ENCODE measurements around the gene MRPL51.

Gene MRPL51

GRCh38 chr12:6466184-6466573 lies 26.9 kb downstream of the MRPL51 start:
- TF ChIP-seq CTCF (IDR thresholded peaks at IDR 0.05) (no peak), ZFX (IDR thresholded peaks at IDR 0.05; ENCODE audit: borderline replicate concordance) (no peak)

DNA sequence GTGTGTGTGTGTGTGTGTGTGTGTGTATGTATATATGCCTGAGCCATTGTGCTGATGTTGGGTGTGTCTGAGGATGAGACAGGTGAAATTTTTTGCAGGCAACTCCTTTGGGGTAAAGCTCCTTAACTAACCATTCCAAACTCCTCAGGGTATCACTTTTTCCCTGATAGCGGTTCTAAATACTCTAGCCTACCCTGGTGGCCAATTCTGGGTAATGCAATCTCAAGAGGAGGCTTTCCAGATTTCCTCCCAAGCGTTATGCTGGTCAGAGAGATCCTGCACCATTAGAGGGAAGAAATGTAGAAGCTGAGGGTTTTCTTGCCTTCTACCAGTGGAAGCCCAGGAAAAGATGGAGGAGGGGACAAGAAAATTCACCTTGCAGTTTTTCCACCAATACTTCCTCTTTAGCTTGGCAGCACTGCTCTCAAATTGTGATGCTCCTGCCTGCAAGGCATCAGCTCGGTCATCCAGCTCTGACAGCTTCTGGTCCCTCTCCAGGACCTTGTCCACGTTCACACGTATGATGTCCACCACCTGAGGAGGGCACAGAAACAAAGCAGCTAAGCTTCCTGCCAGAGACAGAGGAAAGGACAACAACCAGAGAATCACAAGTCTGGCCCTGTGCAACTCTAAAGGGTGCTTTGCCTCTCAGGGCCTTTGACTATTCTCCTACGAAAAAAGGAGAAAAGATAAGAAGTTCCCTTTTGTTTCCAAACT lies 27.4 kb downstream of the MRPL51 start:
- TF ChIP-seq ZFX (IDR thresholded peaks at IDR 0.05; ENCODE audit: borderline replicate concordance) (no peak), CTCF (IDR thresholded peaks at IDR 0.05) (peak; percentile 92)
- H3K27ac ChIP-seq = no peak overlapping the region

More at GRCh38 chr12:6466184-6466573, 26.9 kb downstream of the MRPL51 start:
- H3K27ac ChIP-seq = no peak overlapping the region

- no peak overlapping the region for H3K27ac ChIP-seq
- no peak for TF ChIP-seq CTCF (IDR thresholded peaks at IDR 0.05)
Measured at GRCh38 chr12:6464531-6464930, 28.5 kb downstream of the MRPL51 start.

DNA sequence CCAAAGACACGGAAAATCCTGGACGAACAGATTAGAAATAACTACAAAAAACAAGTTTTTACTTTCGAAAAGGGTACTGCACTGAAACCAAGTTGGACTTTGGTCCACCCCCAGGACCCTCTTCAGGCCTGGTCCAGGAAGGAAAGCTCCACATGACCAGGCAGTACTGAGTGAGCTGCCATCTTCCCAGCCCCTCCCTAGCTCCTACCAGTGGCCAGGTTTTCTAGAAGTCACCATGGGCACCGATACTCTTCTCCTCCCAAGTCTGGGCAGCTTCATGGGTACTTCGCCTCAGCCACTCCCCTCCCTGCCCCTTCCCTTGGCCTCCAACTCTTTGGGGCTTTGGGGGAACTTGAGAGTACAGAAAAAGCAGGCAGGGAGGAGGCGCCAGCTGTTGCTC lies 29.2 kb downstream of the MRPL51 start:
- peak overlapping the region; percentile 12; the same call in 1 of the 2 replicates for H3K27ac ChIP-seq
- TF ChIP-seq ZFX (IDR thresholded peaks at IDR 0.05; ENCODE audit: borderline replicate concordance) (no peak), CTCF (IDR thresholded peaks at IDR 0.05) (no peak)

DNA sequence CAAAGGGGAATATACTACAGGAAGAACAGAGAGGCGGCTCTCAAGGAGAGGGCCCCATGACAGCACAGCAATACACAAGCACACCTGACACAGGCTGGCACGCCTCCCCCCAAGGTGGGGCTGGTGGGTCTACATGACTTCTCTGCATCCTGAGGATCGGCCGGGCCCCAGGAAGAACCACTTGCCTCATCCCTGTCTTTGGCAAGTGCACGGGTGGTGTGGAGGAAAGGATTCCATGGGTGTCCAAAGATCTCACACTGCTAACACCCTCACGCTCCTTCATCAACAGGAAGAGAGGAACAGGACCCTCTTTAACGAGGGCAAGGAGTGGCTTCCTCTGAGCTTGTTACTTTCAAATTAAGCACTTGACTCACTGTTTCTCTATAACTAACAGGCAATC lies 29.8 kb downstream of the MRPL51 start:
- peak overlapping the region; percentile 12; the same call in 1 of the 2 replicates for H3K27ac ChIP-seq
- TF ChIP-seq CTCF (IDR thresholded peaks at IDR 0.05) (no peak), ZFX (IDR thresholded peaks at IDR 0.05; ENCODE audit: borderline replicate concordance) (no peak)

DNA sequence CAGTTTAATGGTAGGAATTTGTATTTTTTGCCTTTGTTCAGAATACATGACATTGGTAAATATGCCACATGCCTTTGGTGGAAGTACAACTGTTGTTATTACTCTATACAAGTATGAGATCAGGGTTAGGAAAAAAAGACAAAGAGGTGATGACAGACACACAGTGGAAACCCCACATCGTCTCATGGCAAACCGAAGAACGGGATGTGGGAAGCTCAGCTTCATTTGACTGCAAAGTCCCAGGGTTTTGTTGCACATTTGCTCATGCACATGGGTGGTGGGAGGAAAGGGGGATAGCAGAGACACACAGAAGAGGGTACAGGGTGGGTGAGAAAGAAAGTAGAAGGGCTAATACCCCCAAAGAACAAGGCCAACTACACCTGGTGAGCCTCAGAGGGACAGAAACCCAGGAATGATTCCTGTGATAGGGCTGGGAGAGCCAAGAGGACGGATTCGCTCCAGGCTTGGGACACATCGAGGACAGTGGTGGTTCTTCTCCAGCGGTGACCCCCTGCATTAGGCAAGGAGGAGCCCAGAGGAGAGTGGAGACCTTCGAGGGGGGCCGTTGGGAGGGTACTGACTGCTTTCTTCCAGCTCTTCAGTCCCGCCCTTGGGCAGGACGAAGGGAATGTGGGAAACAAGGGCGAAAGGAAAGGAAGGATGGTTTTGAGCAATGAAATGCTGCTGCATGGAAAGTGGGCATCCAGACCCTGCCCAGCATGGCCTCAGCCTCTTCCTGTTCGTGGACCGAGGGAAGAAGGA lies 30.6 kb downstream of the MRPL51 start:
- H3K27ac ChIP-seq = no peak overlapping the region
- TF ChIP-seq ZFX (IDR thresholded peaks at IDR 0.05; ENCODE audit: borderline replicate concordance) = no peak

DNA sequence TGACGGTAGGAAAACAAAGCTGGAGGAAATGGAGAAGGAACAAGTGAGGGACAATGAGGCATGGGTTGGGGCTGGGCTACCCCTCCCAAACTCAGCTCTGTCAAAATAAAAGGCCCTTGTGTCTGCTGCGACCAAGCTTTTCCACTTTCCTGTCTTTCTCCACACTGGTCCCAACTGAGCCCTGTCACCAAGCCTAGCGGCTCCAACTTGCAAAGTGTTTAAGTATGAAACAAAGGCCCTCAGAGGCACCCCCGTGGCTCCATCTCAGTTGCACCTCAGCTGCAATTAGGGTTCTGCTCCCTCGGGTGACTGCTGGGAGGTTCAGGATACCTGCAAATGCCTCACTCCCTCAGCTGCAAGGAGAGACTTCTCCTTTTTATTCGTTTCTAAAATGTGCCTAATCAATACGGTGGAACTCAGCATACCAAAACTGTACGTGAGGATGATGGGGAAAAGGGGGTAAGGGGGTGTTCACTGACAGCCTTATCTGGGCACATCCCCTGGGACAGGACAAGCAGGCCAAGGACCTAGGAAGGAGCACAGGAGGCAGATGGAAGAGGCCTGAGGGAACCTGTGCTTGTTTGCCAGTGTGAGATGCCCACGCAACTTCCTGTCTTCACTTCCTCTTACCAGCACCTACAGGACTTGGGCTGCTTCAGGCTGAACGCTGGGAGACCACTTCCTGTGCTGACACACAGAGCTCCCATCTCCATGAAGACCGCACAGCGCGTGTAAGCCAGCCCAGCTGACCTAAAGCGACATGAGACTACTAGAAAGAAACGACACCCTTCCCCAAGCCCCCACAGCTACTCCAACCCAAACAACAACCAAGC lies 31.4 kb downstream of the MRPL51 start:
- H3K27ac ChIP-seq = no peak overlapping the region
- TF ChIP-seq ZFX (IDR thresholded peaks at IDR 0.05; ENCODE audit: borderline replicate concordance) (no peak), CTCF (IDR thresholded peaks at IDR 0.05) (no peak)

Data from 22Rv1 (cell line).